Measurements from ENCODE around the gene NME8.

The NME8 gene

DNA sequence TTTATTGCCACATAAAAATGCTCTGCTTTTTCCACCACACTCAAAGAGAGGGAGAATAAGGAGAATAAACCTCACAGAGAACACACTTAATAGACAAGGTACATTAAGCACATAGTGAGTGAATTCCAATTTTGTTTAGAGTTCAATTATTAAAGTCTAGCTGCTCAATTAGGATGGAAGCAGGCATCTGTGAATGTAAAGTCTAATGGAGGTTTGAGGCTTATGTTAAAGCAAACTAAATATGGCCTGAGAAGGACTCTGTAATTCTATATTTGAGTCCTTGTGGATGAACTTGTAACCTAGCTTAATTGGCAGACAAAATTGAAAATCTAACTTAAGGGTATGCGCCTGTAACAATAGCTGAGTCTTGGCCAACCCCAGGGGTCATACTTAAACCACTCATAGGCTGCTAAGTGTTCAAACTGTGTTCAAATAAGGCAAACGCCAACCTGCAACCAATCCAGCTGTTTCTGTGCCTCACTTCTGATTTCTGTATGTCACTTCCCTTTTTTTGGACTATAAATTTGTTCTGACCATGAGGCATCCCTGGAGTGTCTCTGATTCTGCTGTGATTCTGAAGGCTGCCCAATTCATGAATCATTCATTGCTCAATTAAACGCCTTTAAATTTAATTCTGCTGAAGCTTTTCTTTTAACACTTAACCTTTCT is 31.3 kb upstream of the NME8 start:
- no peaks in the 10 kb centered on the region for H3K4me1 ChIP-seq (ENCODE audit: insufficient read depth, low read length)
- no peak for TF ChIP-seq EZH2 (IDR thresholded peaks at IDR 0.05; ENCODE audit: borderline replicate concordance, low read depth, low read length, severe bottlenecking)
- TF ChIP-seq, protein P1, sequence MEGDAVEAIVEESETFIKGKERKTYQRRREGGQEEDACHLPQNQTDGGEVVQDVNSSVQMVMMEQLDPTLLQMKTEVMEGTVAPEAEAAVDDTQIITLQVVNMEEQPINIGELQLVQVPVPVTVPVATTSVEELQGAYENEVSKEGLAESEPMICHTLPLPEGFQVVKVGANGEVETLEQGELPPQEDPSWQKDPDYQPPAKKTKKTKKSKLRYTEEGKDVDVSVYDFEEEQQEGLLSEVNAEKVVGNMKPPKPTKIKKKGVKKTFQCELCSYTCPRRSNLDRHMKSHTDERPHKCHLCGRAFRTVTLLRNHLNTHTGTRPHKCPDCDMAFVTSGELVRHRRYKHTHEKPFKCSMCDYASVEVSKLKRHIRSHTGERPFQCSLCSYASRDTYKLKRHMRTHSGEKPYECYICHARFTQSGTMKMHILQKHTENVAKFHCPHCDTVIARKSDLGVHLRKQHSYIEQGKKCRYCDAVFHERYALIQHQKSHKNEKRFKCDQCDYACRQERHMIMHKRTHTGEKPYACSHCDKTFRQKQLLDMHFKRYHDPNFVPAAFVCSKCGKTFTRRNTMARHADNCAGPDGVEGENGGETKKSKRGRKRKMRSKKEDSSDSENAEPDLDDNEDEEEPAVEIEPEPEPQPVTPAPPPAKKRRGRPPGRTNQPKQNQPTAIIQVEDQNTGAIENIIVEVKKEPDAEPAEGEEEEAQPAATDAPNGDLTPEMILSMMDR (IDR thresholded peaks at IDR 0.05; ENCODE audit: borderline replicate concordance, extremely low read depth, low read length, poor library complexity, severe bottlenecking): no peak
- H3K9me3 ChIP-seq (ENCODE audit: insufficient read depth, low read length, severe bottlenecking): no peaks in the 10 kb centered on the region
- ATAC-seq (ENCODE audit: insufficient read depth, low read depth): no peak
- no peak overlapping the region for H3K4me2 ChIP-seq (ENCODE audit: insufficient read depth, low read length)
- H3K4me3 ChIP-seq (ENCODE audit: low read depth in 1 of 2, low read length in 2 of 2): no peak overlapping the region
- no peak for DNase-seq
- no peak overlapping the region for H3K9ac ChIP-seq (ENCODE audit: low read depth, low read length)
- H3K36me3 ChIP-seq (ENCODE audit: insufficient read depth, low read length): no peaks in the 10 kb centered on the region
- H3K79me2 ChIP-seq (ENCODE audit: insufficient read depth, low read length): no peaks in the 10 kb centered on the region
- no peak overlapping the region for H2AFZ ChIP-seq (ENCODE audit: low read depth, low read length)
- no peak overlapping the region for H3K27ac ChIP-seq (ENCODE audit: low read length)
- peaks cover 3% of the 10 kb centered on the region for H3K27me3 ChIP-seq (ENCODE audit: insufficient read depth, low read length, poor library complexity)
- no peaks in the 10 kb centered on the region for H4K20me1 ChIP-seq (ENCODE audit: insufficient read depth, low read length)

DNA sequence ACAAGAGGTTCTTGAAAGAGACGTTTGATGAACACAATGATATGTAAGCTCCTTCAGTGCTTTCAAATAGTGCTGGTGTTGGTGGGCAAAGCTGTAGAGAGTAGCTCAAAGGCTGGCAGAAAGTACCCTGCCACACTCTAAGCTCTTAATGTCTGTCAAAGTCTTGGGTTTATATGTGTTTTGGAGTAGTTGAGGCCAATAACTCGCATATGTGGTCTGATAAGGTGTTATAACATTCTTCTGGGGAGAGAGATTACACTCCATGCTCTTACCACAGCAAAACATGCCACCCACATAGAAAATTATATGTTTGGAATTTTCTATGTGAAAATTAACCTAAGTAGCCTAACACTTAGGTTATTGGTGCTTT is 30.8 kb upstream of the NME8 start:
- Histone ChIP-seq H3K79me2 (ENCODE audit: insufficient read depth, low read length) (no peaks in the 10 kb centered on the region), H3K4me2 (ENCODE audit: insufficient read depth, low read length) (no peak overlapping the region), H4K20me1 (ENCODE audit: insufficient read depth, low read length) (no peaks in the 10 kb centered on the region), H3K4me1 (ENCODE audit: insufficient read depth, low read length) (no peaks in the 10 kb centered on the region), H3K27me3 (ENCODE audit: insufficient read depth, low read length, poor library complexity) (peaks cover 3% of the 10 kb centered on the region), H3K36me3 (ENCODE audit: insufficient read depth, low read length) (no peaks in the 10 kb centered on the region), H3K9ac (ENCODE audit: low read depth, low read length) (no peak overlapping the region), H3K27ac (ENCODE audit: low read length) (no peak overlapping the region), H3K9me3 (ENCODE audit: insufficient read depth, low read length, severe bottlenecking) (no peaks in the 10 kb centered on the region), H3K4me3 (ENCODE audit: low read depth in 1 of 2, low read length in 2 of 2) (no peak overlapping the region), H2AFZ (ENCODE audit: low read depth, low read length) (no peak overlapping the region)
- ATAC-seq (ENCODE audit: insufficient read depth, low read depth): no peak
- TF ChIP-seq, protein P1 (IDR thresholded peaks at IDR 0.05; ENCODE audit: borderline replicate concordance, extremely low read depth, low read length, poor library complexity, severe bottlenecking): no peak
- no peak for TF ChIP-seq EZH2 (IDR thresholded peaks at IDR 0.05; ENCODE audit: borderline replicate concordance, low read depth, low read length, severe bottlenecking)
- DNase-seq: no peak

DNA sequence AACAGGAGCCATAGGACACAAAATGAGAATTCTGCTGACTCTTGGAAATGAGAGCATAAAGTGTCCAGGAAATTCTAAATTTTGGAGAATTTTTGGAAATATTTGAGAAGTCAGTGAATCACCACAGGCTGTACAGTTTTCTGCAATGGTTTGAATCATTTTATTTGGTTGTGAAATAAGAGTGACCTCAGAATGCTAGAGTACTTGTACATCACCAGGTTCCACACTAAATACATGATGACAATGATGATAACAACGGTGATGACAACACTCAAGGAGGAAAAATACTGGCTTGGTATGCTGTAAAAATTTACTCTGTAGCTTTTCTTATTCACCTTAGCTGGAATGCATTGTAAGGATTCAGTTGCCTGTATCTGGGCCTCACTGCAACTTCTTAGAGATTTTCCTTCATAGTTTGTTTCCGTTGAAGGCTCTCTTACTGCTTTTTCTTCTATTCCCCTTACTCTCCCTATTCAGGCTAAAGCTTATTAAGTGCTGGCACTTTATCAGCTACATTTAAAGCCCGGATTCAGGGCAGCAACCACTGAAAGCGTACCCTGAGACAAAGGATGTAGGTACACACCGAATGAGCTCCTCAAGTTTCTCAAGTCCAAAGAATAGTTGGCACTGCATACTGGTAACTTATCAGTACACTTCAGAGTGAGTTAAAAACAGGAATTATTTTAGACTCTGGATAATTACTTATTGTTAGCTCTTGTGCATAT is 30.2 kb upstream of the NME8 start:
- no peaks in the 10 kb centered on the region for H3K4me1 ChIP-seq (ENCODE audit: insufficient read depth, low read length)
- no peaks in the 10 kb centered on the region for H3K79me2 ChIP-seq (ENCODE audit: insufficient read depth, low read length)
- no peak for TF ChIP-seq EZH2 (IDR thresholded peaks at IDR 0.05; ENCODE audit: borderline replicate concordance, low read depth, low read length, severe bottlenecking)
- TF ChIP-seq, protein P1 (IDR thresholded peaks at IDR 0.05; ENCODE audit: borderline replicate concordance, extremely low read depth, low read length, poor library complexity, severe bottlenecking): no peak
- no peaks in the 10 kb centered on the region for H3K9me3 ChIP-seq (ENCODE audit: insufficient read depth, low read length, severe bottlenecking)
- H3K27ac ChIP-seq (ENCODE audit: low read length): no peak overlapping the region
- no peak overlapping the region for H3K9ac ChIP-seq (ENCODE audit: low read depth, low read length)
- peaks cover 3% of the 10 kb centered on the region for H3K27me3 ChIP-seq (ENCODE audit: insufficient read depth, low read length, poor library complexity)
- H3K4me3 ChIP-seq (ENCODE audit: low read depth in 1 of 2, low read length in 2 of 2): no peak overlapping the region
- no peak overlapping the region for H3K4me2 ChIP-seq (ENCODE audit: insufficient read depth, low read length)
- H2AFZ ChIP-seq (ENCODE audit: low read depth, low read length): no peak overlapping the region
- DNase-seq: no peak
- ATAC-seq (ENCODE audit: insufficient read depth, low read depth): no peak
- no peaks in the 10 kb centered on the region for H3K36me3 ChIP-seq (ENCODE audit: insufficient read depth, low read length)
- no peaks in the 10 kb centered on the region for H4K20me1 ChIP-seq (ENCODE audit: insufficient read depth, low read length)
